Right renal pelvis (tissue), 4 donors: ENCODE data around the gene LRP1B. TPM values are rescaled to one million over a fixed set of nuclear protein-coding genes. Genes with fewer than 3 reads are reported as not detected.

Experiments
- DNase-seq, 4 donors: peaks; one replicate each; pipeline ENCODE4 v3.0.0-alpha.2; 2013; ENCODE audit warnings: low read depth in 4 of 4, low spot score in 3 of 4, missing footprints in 1 of 4
- polyA plus RNA-seq, 4 donors: library from polyadenylated mRNA; unstranded; fragments of 120-200 nt; gene quantifications; one replicate each; pipeline ENCODE4 v1.2.1, GENCODE V29; 2013; ENCODE audit not compliant: insufficient read length in 4 of 4

The LRP1B gene
- polyA plus RNA-seq, 4 donors, result 0.96 to 1.1 (median 0.99) TPM

GRCh38 chr2:141492816-141493215, 638.0 kb downstream of the LRP1B start:
- no peak for DNase-seq

DNA sequence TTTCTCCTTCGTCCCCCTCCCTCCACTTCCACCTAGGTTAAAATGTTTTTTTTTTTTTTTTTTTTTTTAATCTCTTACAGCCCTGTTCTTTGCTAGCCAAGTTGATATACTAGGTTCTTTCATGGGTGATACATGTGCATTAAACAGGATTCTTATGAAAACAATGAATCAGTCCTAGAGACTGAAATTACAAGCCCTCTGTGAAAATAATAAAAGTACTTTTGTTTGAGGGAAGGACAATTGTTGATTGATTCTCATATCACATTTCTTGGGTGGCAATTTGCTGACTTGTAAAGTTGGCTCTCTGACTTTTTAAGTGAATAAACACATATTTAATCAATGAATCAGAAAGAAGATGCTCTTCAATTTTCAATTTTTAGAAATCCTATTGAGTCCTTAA, 639.9 kb downstream of the LRP1B start:
- no peak for DNase-seq

DNA sequence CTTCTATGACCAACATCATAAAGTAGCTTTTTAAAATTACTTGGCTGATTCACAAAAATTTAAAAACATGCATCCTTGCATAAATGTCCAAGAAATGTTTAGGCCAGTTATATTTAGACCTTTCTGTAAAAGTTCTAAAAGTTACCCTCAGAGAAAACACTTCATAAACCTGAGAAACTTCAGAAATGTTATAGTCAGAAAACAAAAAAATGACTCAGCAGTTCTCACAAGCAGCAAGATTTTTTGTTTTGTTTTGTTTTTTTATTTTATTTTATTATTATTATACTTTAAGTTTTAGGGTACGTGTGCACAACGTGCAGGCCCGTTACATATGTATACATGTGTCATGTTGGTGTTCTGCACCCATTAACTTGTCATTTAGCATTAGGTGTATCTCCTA, 648.1 kb downstream of the LRP1B start:
- DNase-seq, result no peak

DNA sequence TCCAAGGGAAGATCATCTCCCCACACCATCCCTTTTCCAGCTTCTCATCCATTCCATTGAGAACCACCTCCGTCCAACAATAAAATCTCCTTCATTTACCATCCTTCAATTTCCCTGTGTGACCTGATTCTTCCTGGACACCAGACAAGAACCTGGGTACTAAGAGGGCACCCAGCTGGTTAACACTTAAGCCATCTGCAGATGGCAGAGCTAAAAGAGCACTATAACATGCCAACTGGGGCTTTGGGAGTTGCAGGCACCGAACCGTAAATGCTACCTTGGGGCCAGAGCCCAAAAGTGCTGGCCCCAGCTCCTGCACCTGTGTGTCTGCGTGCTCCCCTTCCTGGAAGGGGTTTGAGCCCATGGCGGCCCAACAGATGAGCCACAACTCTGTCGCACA, 655.0 kb downstream of the LRP1B start:
- DNase-seq, result no peak

- peak in 1 of 4 donors; percentile 14 for DNase-seq
Measured at GRCh38 chr2:141468761-141469160, 662.1 kb downstream of the LRP1B start.

GRCh38 chr2:141467331-141467730, 663.5 kb downstream of the LRP1B start:
- DNase-seq, result no peak

GRCh38 chr2:141464995-141465394, 665.8 kb downstream of the LRP1B start:
- DNase-seq, result no peak

GRCh38 chr2:141458351-141458750, 672.5 kb downstream of the LRP1B start:
- no peak for DNase-seq

GRCh38 chr2:141455877-141456276, 674.9 kb downstream of the LRP1B start:
- no peak for DNase-seq

- DNase-seq, result peak in 2 of 4 donors; percentile 13 to 22
Measured at GRCh38 chr2:141455211-141455826, 675.5 kb downstream of the LRP1B start.

- no peak for DNase-seq
Measured at GRCh38 chr2:141440072-141440635, 690.7 kb downstream of the LRP1B start.

DNA sequence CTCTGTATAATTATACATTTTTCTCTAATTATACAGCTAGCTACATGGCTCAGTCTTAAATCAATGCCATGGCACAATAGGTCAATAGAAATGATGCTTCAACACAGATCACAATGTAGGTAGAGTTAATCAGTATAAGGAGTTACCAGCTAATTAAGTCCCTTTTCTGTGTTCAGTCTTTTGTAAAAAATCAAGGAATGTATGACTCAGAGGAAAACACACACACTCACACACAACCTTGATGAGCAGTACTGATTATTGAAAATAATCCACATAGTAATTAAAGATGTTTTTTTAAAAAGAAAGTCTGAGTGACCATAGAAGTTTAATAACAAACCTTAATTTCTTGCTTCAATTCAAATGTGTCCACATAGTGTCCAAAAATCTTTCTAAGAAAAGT, 691.3 kb downstream of the LRP1B start:
- no peak for DNase-seq

DNA sequence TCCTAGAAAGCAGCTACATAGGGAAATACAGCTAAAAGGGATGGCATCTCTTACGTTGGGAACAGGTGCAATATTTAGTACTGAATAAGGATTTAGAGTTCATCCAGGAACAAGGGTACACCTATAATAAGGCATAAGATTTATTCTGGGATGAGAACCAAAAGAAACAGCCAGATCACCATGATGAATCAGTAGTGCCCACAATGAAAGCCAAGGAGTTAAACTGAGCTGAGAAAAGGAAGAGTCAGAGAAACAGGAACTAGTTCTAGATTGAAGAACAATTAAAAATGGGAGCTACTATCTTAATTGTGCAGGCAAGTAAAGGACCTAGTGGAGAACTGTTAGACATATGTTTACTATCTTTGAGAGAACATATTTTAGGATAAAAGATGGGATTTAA, 692.3 kb downstream of the LRP1B start:
- DNase-seq, result no peak

GRCh38 chr2:141437521-141437920, 693.3 kb downstream of the LRP1B start:
- DNase-seq, result no peak

GRCh38 chr2:141423124-141423523, 707.7 kb downstream of the LRP1B start:
- DNase-seq, result no peak

GRCh38 chr2:141417246-141417797, 713.5 kb downstream of the LRP1B start:
- DNase-seq, result no peak

- no peak for DNase-seq
Measured at GRCh38 chr2:141411419-141411818, 719.4 kb downstream of the LRP1B start.

DNA sequence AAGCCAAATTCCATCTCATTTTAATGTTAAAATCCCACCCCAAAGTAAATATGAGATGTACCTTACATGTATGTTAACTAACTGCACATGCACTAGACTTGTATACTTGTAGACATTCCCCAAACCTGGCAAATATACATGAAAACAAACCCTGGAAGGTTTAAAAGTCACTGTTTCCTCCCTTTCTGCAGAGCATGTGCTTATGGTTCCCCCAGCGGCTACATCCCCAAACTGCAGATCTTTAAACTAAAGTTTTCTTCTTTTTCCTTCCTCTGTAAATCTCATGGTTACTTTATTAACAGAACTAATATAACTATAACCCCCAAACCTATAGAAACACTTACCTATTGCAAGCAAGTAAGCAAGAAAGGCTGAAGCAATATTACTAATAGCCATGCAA, 731.5 kb downstream of the LRP1B start:
- DNase-seq, result no peak

- no peak for DNase-seq
Measured at GRCh38 chr2:141393214-141393545, 737.6 kb downstream of the LRP1B start.

DNA sequence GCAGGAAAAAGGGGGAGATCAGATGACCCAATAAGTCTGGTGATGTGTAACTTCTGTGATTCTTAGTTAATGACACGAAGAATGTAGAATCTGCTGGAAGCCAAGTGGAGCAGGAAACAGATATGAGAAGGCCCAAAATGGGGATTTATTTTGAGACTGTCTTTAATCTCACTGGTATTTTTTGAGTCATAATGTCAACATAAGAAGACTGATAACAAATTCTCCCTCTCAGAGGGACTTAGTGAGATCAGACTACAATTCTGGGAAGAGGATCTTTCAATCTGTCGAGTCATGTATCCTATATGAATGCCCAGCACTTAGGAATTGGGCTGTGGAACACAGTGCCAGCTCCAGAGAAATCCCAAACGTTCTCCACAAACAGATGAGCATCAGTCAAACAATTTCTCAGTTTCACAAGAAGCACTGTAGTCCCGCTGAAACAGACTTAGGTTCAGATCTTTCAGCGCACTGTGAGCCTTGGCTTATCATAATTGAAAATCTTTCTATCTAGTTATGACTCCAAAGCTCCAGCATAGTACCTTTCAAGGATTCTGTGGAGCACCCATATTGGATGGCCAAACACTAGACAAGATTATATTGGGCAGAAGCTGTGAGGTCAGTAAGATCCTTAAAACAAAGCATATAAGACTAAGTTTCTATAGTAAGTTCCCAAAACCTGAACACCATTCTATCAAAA, 738.2 kb downstream of the LRP1B start:
- DNase-seq, result no peak

GRCh38 chr2:141386168-141386567, 744.6 kb downstream of the LRP1B start:
- DNase-seq, result no peak

- DNase-seq, result no peak
Measured at GRCh38 chr2:141384676-141385075, 746.1 kb downstream of the LRP1B start.
